ENCODE measurements around the gene CYB5R2. TPM values are rescaled to one million over a fixed set of nuclear protein-coding genes. Genes with fewer than 3 reads are reported as not detected.

CYB5R2 gene
- polyA plus RNA-seq, 3 donors = 0.52 to 3.7 (median 1.4) TPM

DNA sequence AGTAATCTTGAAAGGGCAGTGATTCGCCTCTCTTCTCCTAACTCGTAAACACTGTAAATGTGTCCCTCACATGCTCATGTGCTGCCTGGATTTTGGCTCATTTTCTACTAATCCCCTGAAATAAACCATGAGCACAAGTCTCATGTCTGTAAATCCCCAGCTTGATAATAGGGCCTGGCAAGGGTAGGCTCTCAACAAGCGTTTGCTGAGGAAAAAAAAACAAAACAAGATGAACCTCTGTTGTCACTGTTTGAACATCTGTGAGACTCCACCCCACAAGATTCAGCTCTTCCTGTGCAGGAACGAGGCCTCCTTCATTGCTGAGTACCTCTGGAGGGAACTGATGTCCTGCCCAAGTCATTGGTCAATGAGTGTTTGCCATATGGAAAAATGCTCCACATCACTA is 4.5 kb upstream of the CYB5R2 start:
- Mint-ChIP-seq H3K9me3 (peaks cover 14 to 52% (median 39%) of the 10 kb centered on the region in 7 donors), H3K36me3 (peaks cover 9 to 14% of the 10 kb centered on the region in 2 donors), H3K27ac (peak overlapping the region in 3 of 7 donors; percentile 19 to 73 (median 21)), H3K27me3 (ENCODE audit: low read depth in 3 of 3) (peaks cover 34 to 64% (median 39%) of the 10 kb centered on the region in 3 donors), H3K4me1 (peaks cover 24% of the 10 kb centered on the region), H3K4me3 (peak overlapping the region in 1 of 2 donors; percentile 51)
- Histone ChIP-seq H3K27ac (ENCODE audit: low read depth in 1 of 2, low read length in 2 of 2) (peak overlapping the region in 1 of 2 donors; percentile 63), H3K9ac (ENCODE audit: insufficient read depth, low read length, poor library complexity, severe bottlenecking) (no peak overlapping the region), H3K9me3 (replicated peaks in 1 of 2; ENCODE audit: control insufficient read depth in 1 of 2, insufficient read depth in 1 of 2, low read length in 2 of 2) (peaks cover 16 to 49% of the 10 kb centered on the region in 2 donors), H3K4me2 (replicated peaks; ENCODE audit: extremely low read depth, low read length, poor library complexity, severe bottlenecking) (no peak overlapping the region), H3K4me3 (replicated peaks in 1 of 3; ENCODE audit: low read depth in 2 of 3, low read length in 3 of 3) (no peak overlapping the region), H3K27me3 (ENCODE audit: control insufficient read depth in 2 of 2, insufficient read depth in 2 of 2, low read length in 2 of 2) (peaks cover 32 to 35% of the 10 kb centered on the region in 2 donors), H4K20me1 (ENCODE audit: insufficient read depth, low read length) (no peaks in the 10 kb centered on the region), H3K79me2 (ENCODE audit: insufficient read depth, low read length) (no peaks in the 10 kb centered on the region), H3K4me1 (ENCODE audit: control insufficient read depth in 1 of 2, insufficient read depth in 2 of 2, low read length in 2 of 2) (peaks cover 9 to 14% of the 10 kb centered on the region in 2 donors), H3K36me3 (replicated peaks in 1 of 2; ENCODE audit: control insufficient read depth in 1 of 2, insufficient read depth in 2 of 2, low read length in 2 of 2) (no peaks in the 10 kb centered on the region), H2AFZ (ENCODE audit: insufficient read depth, low read depth, low read length, poor library complexity, severe bottlenecking) (no peak overlapping the region)
- TF ChIP-seq, protein P1, sequence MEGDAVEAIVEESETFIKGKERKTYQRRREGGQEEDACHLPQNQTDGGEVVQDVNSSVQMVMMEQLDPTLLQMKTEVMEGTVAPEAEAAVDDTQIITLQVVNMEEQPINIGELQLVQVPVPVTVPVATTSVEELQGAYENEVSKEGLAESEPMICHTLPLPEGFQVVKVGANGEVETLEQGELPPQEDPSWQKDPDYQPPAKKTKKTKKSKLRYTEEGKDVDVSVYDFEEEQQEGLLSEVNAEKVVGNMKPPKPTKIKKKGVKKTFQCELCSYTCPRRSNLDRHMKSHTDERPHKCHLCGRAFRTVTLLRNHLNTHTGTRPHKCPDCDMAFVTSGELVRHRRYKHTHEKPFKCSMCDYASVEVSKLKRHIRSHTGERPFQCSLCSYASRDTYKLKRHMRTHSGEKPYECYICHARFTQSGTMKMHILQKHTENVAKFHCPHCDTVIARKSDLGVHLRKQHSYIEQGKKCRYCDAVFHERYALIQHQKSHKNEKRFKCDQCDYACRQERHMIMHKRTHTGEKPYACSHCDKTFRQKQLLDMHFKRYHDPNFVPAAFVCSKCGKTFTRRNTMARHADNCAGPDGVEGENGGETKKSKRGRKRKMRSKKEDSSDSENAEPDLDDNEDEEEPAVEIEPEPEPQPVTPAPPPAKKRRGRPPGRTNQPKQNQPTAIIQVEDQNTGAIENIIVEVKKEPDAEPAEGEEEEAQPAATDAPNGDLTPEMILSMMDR (IDR thresholded peaks at IDR 0.05) = no peak
- DNase-seq = no peak
- intact Hi-C loops (cut with micrococcal nuclease) = loop anchor here in 1 of 2 donors (5.0 kb wide), 1 partner anchor 180 kb away; no protein-coding TSS in a partner anchor
- WGBS (ENCODE audit: insufficient coverage) = 93% methylated on average over 3 of the region's 4 CpGs

DNA sequence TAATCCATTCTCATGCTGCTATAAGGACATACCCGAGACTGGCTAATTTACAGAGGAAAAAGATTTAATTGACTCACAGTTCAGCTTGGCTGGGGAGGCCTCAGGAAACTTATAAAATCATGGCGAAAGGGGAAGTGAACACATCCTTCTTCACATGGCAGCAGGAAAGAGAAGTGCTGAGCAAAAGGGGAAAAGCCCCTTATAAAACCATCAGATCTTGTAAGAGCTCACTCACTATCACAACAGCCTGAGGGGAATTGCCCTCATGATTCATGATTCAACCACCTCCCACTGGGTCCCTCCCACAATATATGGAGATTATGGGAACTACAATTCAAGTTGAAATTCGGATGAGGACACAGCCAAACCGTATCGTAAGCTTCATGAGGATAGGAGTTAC is 3.8 kb upstream of the CYB5R2 start:
- TF ChIP-seq, protein P1 (IDR thresholded peaks at IDR 0.05) = no peak
- H3K36me3 ChIP-seq (replicated peaks in 1 of 2; ENCODE audit: control insufficient read depth in 1 of 2, insufficient read depth in 2 of 2, low read length in 2 of 2) = no peaks in the 10 kb centered on the region
- peak overlapping the region in 1 of 2 donors; percentile 63 for H3K27ac ChIP-seq (ENCODE audit: low read depth in 1 of 2, low read length in 2 of 2)
- intact Hi-C loops (cut with micrococcal nuclease) = loop anchor here in 1 of 2 donors (5.0 kb wide), 1 partner anchor 180 kb away; no protein-coding TSS in a partner anchor
- peaks cover 16 to 54% of the 10 kb centered on the region in 2 donors for H3K9me3 ChIP-seq (replicated peaks in 1 of 2; ENCODE audit: control insufficient read depth in 1 of 2, insufficient read depth in 1 of 2, low read length in 2 of 2)
- no peaks in the 10 kb centered on the region for H4K20me1 ChIP-seq (ENCODE audit: insufficient read depth, low read length)
- H3K9me3 Mint-ChIP-seq = peaks cover 14 to 58% (median 39%) of the 10 kb centered on the region in 7 donors
- H3K4me3 ChIP-seq (replicated peaks in 1 of 3; ENCODE audit: low read depth in 2 of 3, low read length in 3 of 3) = no peak overlapping the region
- 67% methylated on average over 3 of the region's 5 CpGs for WGBS (ENCODE audit: insufficient coverage)
- H3K4me1 ChIP-seq (ENCODE audit: control insufficient read depth in 1 of 2, insufficient read depth in 2 of 2, low read length in 2 of 2) = peaks cover 12 to 18% of the 10 kb centered on the region in 2 donors
- DNase-seq = peak; percentile 65 to 90 (median 70)
- H3K27me3 ChIP-seq (ENCODE audit: control insufficient read depth in 2 of 2, insufficient read depth in 2 of 2, low read length in 2 of 2) = peaks cover 28 to 42% of the 10 kb centered on the region in 2 donors
- no peak overlapping the region for H3K4me3 Mint-ChIP-seq
- H3K36me3 Mint-ChIP-seq = peaks cover 11 to 21% of the 10 kb centered on the region in 2 donors
- H3K27me3 Mint-ChIP-seq (ENCODE audit: low read depth in 3 of 3) = peaks cover 42 to 71% (median 46%) of the 10 kb centered on the region in 3 donors
- no peak overlapping the region for H3K9ac ChIP-seq (ENCODE audit: insufficient read depth, low read length, poor library complexity, severe bottlenecking)
- H3K27ac Mint-ChIP-seq = peak overlapping the region in 5 of 7 donors; percentile 36 to 63 (median 54)
- peaks cover 28% of the 10 kb centered on the region for H3K4me1 Mint-ChIP-seq
- H3K4me2 ChIP-seq (replicated peaks; ENCODE audit: extremely low read depth, low read length, poor library complexity, severe bottlenecking) = no peak overlapping the region
- no peaks in the 10 kb centered on the region for H3K79me2 ChIP-seq (ENCODE audit: insufficient read depth, low read length)
- no peak overlapping the region for H2AFZ ChIP-seq (ENCODE audit: insufficient read depth, low read depth, low read length, poor library complexity, severe bottlenecking)

Data from CD14-positive monocyte (primary cell).